GM12878 (cell line): ENCODE measurements around the gene KRTAP5-7.

ENCODE experiments used
- CTCF ChIP-seq, 3 experiments: IDR thresholded peaks in 2 of 3; conservative IDR thresholded peaks in 1 of 3; 2 replicates each; pipeline ENCODE4 v1.5.1; 2011; ENCODE audit warnings: low read depth in 3 of 3, low read length in 3 of 3, mild to moderate bottlenecking in 3 of 3, control low read depth in 2 of 3, moderate library complexity in 2 of 3, inconsistent platforms in 1 of 3, mixed read lengths in 1 of 3; ENCODE audit not compliant: control insufficient read depth in 2 of 3, insufficient read depth in 1 of 3; ENCODE audit errors: extremely low read depth in 1 of 3
- EP300 ChIP-seq, 2 experiments: fragments of 150-350 bp in 1 of 2; IDR thresholded peaks; 2 replicates each; pipeline ENCODE4 v1.6.1; 2011 to 2012; ENCODE audit warnings: low read depth in 2 of 2, low read length in 2 of 2, borderline replicate concordance in 1 of 2, improper control_type of control experiment in 1 of 2, inconsistent platforms in 1 of 2; ENCODE audit not compliant: control insufficient read depth in 1 of 2
- HDAC2 ChIP-seq: fragments of 200-600 bp; sonication (generic); IDR thresholded peaks from 2 replicates; pipeline ENCODE4 v1.6.1; 2017
- NFYA ChIP-seq: IDR thresholded peaks from 2 replicates; pipeline ENCODE4 v1.6.1; 2011; ENCODE audit warnings: low read depth, mild to moderate bottlenecking, low read length, improper control_type of control experiment, borderline replicate concordance
- PAX8 ChIP-seq: fragments of 450-650 bp; IDR thresholded peaks from 2 replicates; pipeline ENCODE4 v1.6.1; 2017; ENCODE audit warnings: mild to moderate bottlenecking, moderate library complexity
- SPI1 ChIP-seq: IDR thresholded peaks from 2 replicates; pipeline ENCODE4 v1.6.1; 2011; ENCODE audit warnings: low read depth, mild to moderate bottlenecking, low read length, moderate library complexity, borderline replicate concordance; ENCODE audit not compliant: insufficient read depth
- YBX1 ChIP-seq: fragments of 450-650 bp; IDR thresholded peaks from 2 replicates; pipeline ENCODE4 v1.6.1; 2016; ENCODE audit warnings: antibody characterized with exemption
- ZNF24 ChIP-seq: fragments of 450-650 bp; IDR thresholded peaks from 2 replicates; pipeline ENCODE4 v1.6.1; 2017; ENCODE audit warnings: antibody characterized with exemption, mild to moderate bottlenecking
- ZNF274 ChIP-seq: IDR thresholded peaks from one replicate; pipeline ENCODE4 v1.8.0; 2011; ENCODE audit not compliant: insufficient read length, insufficient read depth
- ZNF622 ChIP-seq: fragments of 450-650 bp; IDR thresholded peaks from 2 replicates; pipeline ENCODE4 v1.6.1; 2017; ENCODE audit warnings: mild to moderate bottlenecking, inconsistent platforms

- TF ChIP-seq HDAC2: no peak
- TF ChIP-seq ZNF274: no peak
- TF ChIP-seq PAX8: no peak
- no peak for TF ChIP-seq CTCF (IDR thresholded peaks at IDR 0.05 in 2 of 3, conservative IDR thresholded peaks at IDR 0.05 in 1 of 3; ENCODE audit: control insufficient read depth in 2 of 3, extremely low read depth in 1 of 3, insufficient read depth in 1 of 3, low read depth in 3 of 3, low read length in 3 of 3)
- TF ChIP-seq YBX1: no peak
- no peak for TF ChIP-seq EP300 (IDR thresholded peaks at IDR 0.05; ENCODE audit: borderline replicate concordance in 1 of 2, control insufficient read depth in 1 of 2, low read depth in 2 of 2, low read length in 2 of 2)
- TF ChIP-seq ZNF24: no peak
- no peak for TF ChIP-seq NFYA
- no peak for TF ChIP-seq ZNF622
- no peak for TF ChIP-seq SPI1
Measured at GRCh38 chr11:71568704-71569349, 41.8 kb downstream of the KRTAP5-7 start.
